Measurements from ENCODE around the gene TMEM9B. TPM values are rescaled to one million over a fixed set of nuclear protein-coding genes. Genes with fewer than 3 reads are reported as not detected.

The TMEM9B gene
- total RNA-seq, 1 experiment from 2014 or later = 30.0 TPM

DNA sequence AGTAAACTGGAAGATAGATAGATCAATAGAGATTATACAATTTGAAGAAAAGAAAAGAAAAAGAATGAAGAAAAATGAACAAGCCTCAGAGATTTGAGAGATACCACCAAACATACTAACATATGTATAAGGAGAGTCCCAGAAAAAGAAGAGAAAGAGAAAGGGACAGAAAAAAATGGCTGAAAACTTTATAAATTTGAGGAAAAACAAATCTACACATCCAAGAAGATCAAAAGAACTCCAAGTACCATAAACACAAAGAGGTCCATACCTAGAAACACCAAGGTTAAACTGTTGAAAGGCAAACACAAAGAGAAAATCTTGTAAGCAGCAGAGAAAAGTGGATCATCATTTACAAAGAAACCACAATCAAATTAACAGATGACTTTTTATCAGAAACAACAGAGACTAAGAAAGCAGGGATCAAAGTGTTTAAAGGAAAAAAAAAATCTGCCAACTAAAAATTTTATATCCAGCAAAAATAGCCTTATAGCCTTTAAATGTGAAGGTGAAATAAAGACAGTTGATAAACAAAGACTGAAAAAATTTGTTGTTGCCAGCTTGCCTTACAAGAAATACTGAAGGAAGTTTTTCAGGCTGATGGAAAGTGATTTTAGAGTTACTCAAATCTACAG lies 65.0 kb downstream of the TMEM9B start:
- TF ChIP-seq, protein P1, sequence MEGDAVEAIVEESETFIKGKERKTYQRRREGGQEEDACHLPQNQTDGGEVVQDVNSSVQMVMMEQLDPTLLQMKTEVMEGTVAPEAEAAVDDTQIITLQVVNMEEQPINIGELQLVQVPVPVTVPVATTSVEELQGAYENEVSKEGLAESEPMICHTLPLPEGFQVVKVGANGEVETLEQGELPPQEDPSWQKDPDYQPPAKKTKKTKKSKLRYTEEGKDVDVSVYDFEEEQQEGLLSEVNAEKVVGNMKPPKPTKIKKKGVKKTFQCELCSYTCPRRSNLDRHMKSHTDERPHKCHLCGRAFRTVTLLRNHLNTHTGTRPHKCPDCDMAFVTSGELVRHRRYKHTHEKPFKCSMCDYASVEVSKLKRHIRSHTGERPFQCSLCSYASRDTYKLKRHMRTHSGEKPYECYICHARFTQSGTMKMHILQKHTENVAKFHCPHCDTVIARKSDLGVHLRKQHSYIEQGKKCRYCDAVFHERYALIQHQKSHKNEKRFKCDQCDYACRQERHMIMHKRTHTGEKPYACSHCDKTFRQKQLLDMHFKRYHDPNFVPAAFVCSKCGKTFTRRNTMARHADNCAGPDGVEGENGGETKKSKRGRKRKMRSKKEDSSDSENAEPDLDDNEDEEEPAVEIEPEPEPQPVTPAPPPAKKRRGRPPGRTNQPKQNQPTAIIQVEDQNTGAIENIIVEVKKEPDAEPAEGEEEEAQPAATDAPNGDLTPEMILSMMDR (IDR thresholded peaks at IDR 0.05; ENCODE audit: unreplicated experiment) = no peak
- Mint-ChIP-seq H3K27ac (ENCODE audit: low read depth, unreplicated experiment) (no peak overlapping the region), H3K9me3 (ENCODE audit: unreplicated experiment) (peaks cover 10% of the 10 kb centered on the region)

More for the DNA sequence above, 65.0 kb downstream of the TMEM9B start:
- CTCF ChIA-PET = no interaction called here
- POLR2A ChIA-PET = no interaction called here
- H3K36me3 Mint-ChIP-seq (ENCODE audit: insufficient read depth, unreplicated experiment) = no peaks in the 10 kb centered on the region
- H3K4me1 Mint-ChIP-seq (ENCODE audit: insufficient read depth, unreplicated experiment) = no peaks in the 10 kb centered on the region
- no TSS peak for BruUV-seq (replicated peaks)
- intact Hi-C loops (cut with micrococcal nuclease) = no loop called here
- no peaks in the 10 kb centered on the region for H3K27me3 Mint-ChIP-seq (ENCODE audit: insufficient read depth, unreplicated experiment)
- no peak overlapping the region for H3K4me3 Mint-ChIP-seq (ENCODE audit: unreplicated experiment)
- DNase-seq (ENCODE audit: unreplicated experiment) = no peak

Other genes with a start within 250 kb of the TMEM9B start
- 64.6 and 67.6 TPM in 2 replicates for gene AKIP1, start 53.3 kb downstream of the TMEM9B start, total RNA-seq (2022)
- gene C11orf16, start 31.5 kb downstream of the TMEM9B start, total RNA-seq (2022) = not detected in 2 replicates
- not detected in 2 replicates for gene ASCL3, start 21.4 kb downstream of the TMEM9B start, total RNA-seq (2022)
- gene NRIP3, start 39.6 kb upstream of the TMEM9B start, total RNA-seq (2022) = 0.19 and 0.37 TPM in 2 replicates
- gene SCUBE2, start 127.2 kb upstream of the TMEM9B start, total RNA-seq (2022) = 0.29 and 0.93 TPM in 2 replicates

All from MCF 10A (cell line).